ENCODE data around the gene OR2L13.

The OR2L13 gene

GRCh38 chr1:248144513-248145198 lies 49.7 kb downstream of the OR2L13 start, which contains the start of gene OR2M5:
TSS of gene OR2M5 (plus strand) at chr1:248145148. CDS start at chr1:248145148, 0 bp downstream.
- Histone ChIP-seq H3K4me2 (ENCODE audit: insufficient read depth, low read length) (no peak within 1 kb of the TSS), H3K4me3 (ENCODE audit: low read depth in 1 of 2, low read length in 2 of 2) (no peak within 1 kb of the TSS), H3K9me3 (ENCODE audit: insufficient read depth, low read length, severe bottlenecking) (no peaks in the 10 kb centered on the region), H3K9ac (ENCODE audit: low read depth, low read length) (no peak within 1 kb of the TSS), H2AFZ (ENCODE audit: low read depth, low read length) (no peak within 1 kb of the TSS), H3K27ac (ENCODE audit: low read length) (no peak within 1 kb of the TSS), H4K20me1 (ENCODE audit: insufficient read depth, low read length) (no peaks in the 10 kb centered on the region), H3K36me3 (ENCODE audit: insufficient read depth, low read length) (no peaks in the 10 kb centered on the region), H3K27me3 (ENCODE audit: insufficient read depth, low read length, poor library complexity) (no peaks in the 10 kb centered on the region), H3K79me2 (ENCODE audit: insufficient read depth, low read length) (no peaks in the 10 kb centered on the region), H3K4me1 (ENCODE audit: insufficient read depth, low read length) (no peaks in the 10 kb centered on the region)
- no peak for DNase-seq
- TF ChIP-seq CTCF (IDR thresholded peaks at IDR 0.05; ENCODE audit: borderline replicate concordance, extremely low read depth, low read length, poor library complexity, severe bottlenecking), result no peak
- no peak for TF ChIP-seq EZH2 (IDR thresholded peaks at IDR 0.05; ENCODE audit: borderline replicate concordance, low read depth, low read length, severe bottlenecking)
- no peak for ATAC-seq (ENCODE audit: insufficient read depth, low read depth)

All from DND-41 (cell line).